HCT116 (cell line): ENCODE results near the gene SC5D. TPM values are rescaled to one million over a fixed set of nuclear protein-coding genes. Genes with fewer than 3 reads are reported as not detected.

Experiments used
- ATAC-seq: fragments of 200-7000 bp; cut with Tn5 transposase; 2 replicates; pipeline ENCODE4 v1.9.1; 2020; ENCODE audit warnings: mild to moderate bottlenecking, moderate library complexity
- Bru-seq: library from RNA; stranded (reverse); fragments of 400-500 nt; gene quantifications from one replicate; lab custom pipeline; 2021; lab: Mats Ljungman, UMichigan
- BruChase-seq, 2 experiments: library from RNA; stranded (reverse); fragments of 400-500 nt; gene quantifications; one replicate each; lab custom pipeline; 2021; lab: Mats Ljungman, UMichigan
- BruUV-seq: library from RNA; stranded (reverse); fragments of 400-500 nt; replicated peaks from 2 replicates; lab custom pipeline; 2021; lab: Mats Ljungman, UMichigan
- CTCF ChIA-PET: fragments of 300-600 bp; sonication (Branson Sonifier 250); formaldehyde crosslinking; loops from one replicate; lab custom pipeline; 2021; ENCODE audit warnings: antibody characterized with exemption; lab: Charles Lee
- POLR2A ChIA-PET: fragments of 300-600, 350-600 bp; sonication (Branson Sonifier 250); formaldehyde crosslinking; loops from one replicate; lab custom pipeline; 2021; ENCODE audit warnings: antibody characterized with exemption; lab: Charles Lee
- RAD21 ChIA-PET, 2 experiments: fragments of 300-600 bp; sonication (Branson Sonifier 250); formaldehyde crosslinking; loops; one replicate each; lab custom pipeline; 2023; ENCODE audit warnings: low total read pairs in 2 of 2; ENCODE audit not compliant: uncharacterized antibody in 2 of 2, unreplicated experiment in 2 of 2, low non-redundant PET in 1 of 2; lab: Charles Lee
- DNase-seq: peaks from one replicate; pipeline ENCODE4 v3.0.0-alpha.2; 2010; ENCODE audit warnings: low read depth, low spot score
- H2AFZ ChIP-seq: fragments of 200-600 bp; shearing (Covaris generic), sonication (generic); 2 replicates; pipeline ENCODE4 v1.6.1; 2017; ENCODE audit warnings: low read depth, mixed run types, mixed read lengths, antibody characterized with exemption, low read length; ENCODE audit not compliant: poor library complexity, severe bottlenecking
- H3K27ac ChIP-seq: 2 replicates; pipeline ENCODE4 v1.5.1; 2012; ENCODE audit warnings: low read depth, low read length
- H3K27me3 ChIP-seq: fragments of 200-600 bp; sonication (generic); 2 replicates; pipeline ENCODE4 v1.6.1; 2016; ENCODE audit warnings: mixed run types, low read length, mixed read lengths; ENCODE audit not compliant: insufficient read depth
- H3K36me3 ChIP-seq, 2 experiments: fragments of 200-500 bp in 1 of 2; fragments of 200-600 bp in 1 of 2; sonication (Bioruptor generic) in 1 of 2; sonication (generic) in 1 of 2; 2 replicates each; pipeline versions ENCODE4 v1.5.1 to v1.6.1; 2014 to 2016; ENCODE audit warnings: low read length in 2 of 2, inconsistent platforms in 1 of 2, mixed read lengths in 1 of 2, mixed run types in 1 of 2; ENCODE audit not compliant: insufficient read depth in 2 of 2, control insufficient read depth in 1 of 2
- H3K4me1 ChIP-seq, 2 experiments: fragments of 200-600 bp in 1 of 2; sonication (generic) in 1 of 2; 2 replicates each; pipeline versions ENCODE4 v1.5.1 to v1.6.1; 2012 to 2017; ENCODE audit warnings: low read length in 2 of 2, inconsistent platforms in 1 of 2, mild to moderate bottlenecking in 1 of 2, mixed read lengths in 1 of 2, mixed run types in 1 of 2, moderate library complexity in 1 of 2; ENCODE audit not compliant: insufficient read depth in 2 of 2, control insufficient read depth in 1 of 2
- H3K4me2 ChIP-seq: fragments of 200-600 bp; sonication (generic); 2 replicates; pipeline ENCODE4 v1.6.1; 2017; ENCODE audit warnings: mixed run types, low read length, mixed read lengths
- H3K4me3 ChIP-seq, 2 experiments: fragments of 200-600 bp in 1 of 2; sonication (generic) in 1 of 2; replicated peaks in 1 of 2; 2 replicates each; pipeline ENCODE4 v1.5.1; 2011 to 2016; ENCODE audit warnings: low read length in 2 of 2, control low read depth in 1 of 2, low read depth in 1 of 2, mild to moderate bottlenecking in 1 of 2, mixed read lengths in 1 of 2, mixed run types in 1 of 2
- H3K79me2 ChIP-seq: fragments of 200-600 bp; sonication (generic); 2 replicates; pipeline ENCODE4 v1.6.1; 2017; ENCODE audit warnings: mild to moderate bottlenecking, mixed run types, low read length, moderate library complexity, mixed read lengths; ENCODE audit not compliant: insufficient read depth
- H3K9ac ChIP-seq: fragments of 200-600 bp; sonication (generic); 2 replicates; pipeline ENCODE4 v1.6.1; 2016; ENCODE audit warnings: low read length, mixed read lengths
- H3K9me2 ChIP-seq: fragments of 200-600 bp; sonication (generic), shearing (Covaris generic); 2 replicates; pipeline ENCODE4 v1.6.1; 2017; ENCODE audit warnings: mixed run types, mild to moderate bottlenecking, moderate library complexity; ENCODE audit not compliant: insufficient read depth
- H3K9me3 ChIP-seq, 2 experiments: fragments of 200-500 bp in 1 of 2; fragments of 200-600 bp in 1 of 2; sonication (Bioruptor generic) in 1 of 2; sonication (generic) in 1 of 2; 2 replicates each; pipeline ENCODE4 v1.6.1; 2014 to 2017; ENCODE audit warnings: low read length in 2 of 2, mixed read lengths in 2 of 2, inconsistent platforms in 1 of 2, low read depth in 1 of 2, mild to moderate bottlenecking in 1 of 2, mixed run types in 1 of 2, moderate library complexity in 1 of 2; ENCODE audit not compliant: control insufficient read depth in 1 of 2, insufficient read depth in 1 of 2
- H4K20me1 ChIP-seq: fragments of 200-600 bp; sonication (generic), shearing (Covaris generic); 2 replicates; pipeline ENCODE4 v1.6.1; 2017; ENCODE audit warnings: mixed run types, mild to moderate bottlenecking, moderate library complexity; ENCODE audit not compliant: insufficient read depth
- ATF3 ChIP-seq: IDR thresholded peaks from 2 replicates; pipeline ENCODE4 v1.6.1; 2012
- CBX3 ChIP-seq: IDR thresholded peaks from 2 replicates; pipeline ENCODE4 v1.6.1; 2012; ENCODE audit warnings: low read depth
- EGR1 ChIP-seq: IDR thresholded peaks from 2 replicates; pipeline ENCODE4 v1.6.1; 2012; ENCODE audit warnings: low read depth
- ELF1 ChIP-seq: IDR thresholded peaks from 2 replicates; pipeline ENCODE4 v1.6.1; 2012; ENCODE audit warnings: low read depth, borderline replicate concordance
- EZH2 ChIP-seq: fragments of 200-600 bp; sonication (generic); IDR thresholded peaks from 2 replicates; pipeline ENCODE4 v1.6.1; 2017; ENCODE audit warnings: antibody characterized with exemption, mixed run types
- EZH2phosphoT487 ChIP-seq: fragments of 200-600 bp; IDR thresholded peaks from 2 replicates; pipeline ENCODE4 v1.6.1; 2018; ENCODE audit warnings: antibody characterized with exemption, borderline replicate concordance
- FOSL1 ChIP-seq: IDR thresholded peaks from 2 replicates; pipeline ENCODE4 v1.6.1; 2012; ENCODE audit warnings: low read depth
- JUND ChIP-seq: IDR thresholded peaks from 2 replicates; pipeline ENCODE4 v1.6.1; 2012
- MAX ChIP-seq: IDR thresholded peaks from 2 replicates; pipeline ENCODE4 v1.6.1; 2012
- POLR2AphosphoS5 ChIP-seq: IDR thresholded peaks from 2 replicates; pipeline ENCODE4 v1.6.1; 2011; ENCODE audit warnings: mild to moderate bottlenecking, low read depth, low read length, moderate library complexity
- RAD21 ChIP-seq: IDR thresholded peaks from 2 replicates; pipeline ENCODE4 v1.6.1; 2012; ENCODE audit warnings: low read depth, mild to moderate bottlenecking
- REST ChIP-seq: IDR thresholded peaks from 2 replicates; pipeline ENCODE4 v1.6.1; 2012; ENCODE audit warnings: low read depth
- SIN3A ChIP-seq: IDR thresholded peaks from 2 replicates; pipeline ENCODE4 v1.6.1; 2012; ENCODE audit warnings: low read depth
- SP1 ChIP-seq: IDR thresholded peaks from 2 replicates; pipeline ENCODE4 v1.6.1; 2012; ENCODE audit warnings: low read depth
- SRF ChIP-seq: IDR thresholded peaks from 2 replicates; pipeline ENCODE4 v1.6.1; 2012; ENCODE audit warnings: low read depth
- YY1 ChIP-seq: IDR thresholded peaks from 2 replicates; pipeline ENCODE4 v1.6.1; 2011; ENCODE audit warnings: low read length, low read depth, moderate library complexity, mild to moderate bottlenecking; ENCODE audit not compliant: insufficient replicate concordance; ENCODE audit errors: extremely low read depth
- ZBTB33 ChIP-seq: IDR thresholded peaks from 2 replicates; pipeline ENCODE4 v1.6.1; 2011; ENCODE audit warnings: mild to moderate bottlenecking, low read length, moderate library complexity; ENCODE audit not compliant: insufficient replicate concordance; ENCODE audit errors: extremely low read depth
- ZFX ChIP-seq: fragments of 450-650 bp; IDR thresholded peaks from 2 replicates; pipeline ENCODE4 v1.6.1; 2017
- intact Hi-C: fragments of 100-400 bp; cut with micrococcal nuclease; formaldehyde crosslinking; loops from 2 replicates; pipeline ENCODE4 v1.10.0; 2022
- long read RNA-seq: library from polyadenylated mRNA; unstranded; transcript quantifications from one replicate; pipeline ENCODE4 v2.0.0, GENCODE V29; 2021; ENCODE audit not compliant: unreplicated experiment
- polyA plus RNA-seq: library from polyadenylated mRNA; unstranded; fragments of >200 nt; gene quantifications from 2 replicates; pipeline ENCODE4 v1.2.1, GENCODE V29; 2012; ENCODE audit warnings: missing spikeins
- total RNA-seq: library from RNA; stranded (reverse); gene quantifications from one replicate; pipeline ENCODE4 v1.2.1, GENCODE V29; 2021; ENCODE audit not compliant: unreplicated experiment

SC5D gene
- total RNA-seq (24.1 TPM), Bru-seq, nascent RNA (percentile 76 among the genes with signal in this experiment), BruChase-seq, experiment 1, labeled RNA remaining after a 6-hour chase (percentile 90 among the genes with signal in this experiment), BruChase-seq, experiment 2, labeled RNA remaining after a 2-hour chase (percentile 84 among the genes with signal in this experiment)
- polyA plus RNA-seq: 17.3 and 19.9 TPM in 2 replicates
- long read RNA-seq, transcript SC5D-201 (5 exons, 2,456 nt): major isoform, 39 of 48 reads
- long read RNA-seq, partial matches to known transcripts: 5 of 48 reads
- long read RNA-seq, other reads (novel, unspliced or antisense): 0 of 48 reads

GRCh38 chr11:121292495-121293287, at the start of gene SC5D:
SC5D (plus strand) TSS chr11:121292771; CDS start chr11:121303376, 10,605 bp downstream.
- peak within 1 kb of the TSS; percentile 81 to 90 for H3K4me3 ChIP-seq
- POLR2A ChIA-PET: interaction anchor here (0.6 to 1.4 kb wide), 6 partner anchors 9 to 332 kb away, joined by 3 to 4 read pairs (median 4); no protein-coding TSS in a partner anchor
- H3K9me2 ChIP-seq: no peaks in the 10 kb centered on the region
- DNase-seq (peak; percentile 82), ATAC-seq (peak; percentile 98)
- peaks cover 5 to 14% of the 10 kb centered on the region in 2 experiments; a peak in 3 of 4 replicates for H3K4me1 ChIP-seq
- H3K36me3 ChIP-seq: no peaks in the 10 kb centered on the region
- H3K27me3 ChIP-seq: no peaks in the 10 kb centered on the region
- peak within 1 kb of the TSS; percentile 69 for H3K27ac ChIP-seq
- no peaks in the 10 kb centered on the region for H4K20me1 ChIP-seq
- H3K9ac ChIP-seq: peak within 1 kb of the TSS; percentile 77
- peak within 1 kb of the TSS; percentile 99 for H2AFZ ChIP-seq
- H3K9me3 ChIP-seq: no peaks in the 10 kb centered on the region
- CTCF ChIA-PET: no interaction called here
- RAD21 ChIA-PET: no interaction called here
- H3K79me2 ChIP-seq: peaks cover 42% of the 10 kb centered on the region
- BruUV-seq: TSS peak; percentile 44
- intact Hi-C loops: no loop called here
- H3K4me2 ChIP-seq: peak within 1 kb of the TSS; percentile 95
- TF ChIP-seq EGR1 (peak; percentile 41; the same call in 1 of the 2 replicates), YY1 (peak; percentile 35), ZBTB33 (no peak), ATF3 (no peak), JUND (no peak), REST (no peak), ZFX (peak; percentile 80), EZH2phosphoT487 (no peak), ELF1 (no peak), RAD21 (no peak), EZH2 (no peak), CBX3 (peak; percentile 71; the same call in 1 of the 2 replicates), SIN3A (peak; percentile 70), POLR2AphosphoS5 (peak; percentile 96), SRF (no peak), MAX (peak; percentile 95), FOSL1 (no peak), SP1 (peak; percentile 88)
